Right renal pelvis (tissue), 4 donors: ENCODE results near the gene MRPL23. TPM values are rescaled to one million over a fixed set of nuclear protein-coding genes. Genes with fewer than 3 reads are reported as not detected.

ENCODE experiments used
- DNase-seq, 4 donors: peaks; one replicate each; pipeline ENCODE4 v3.0.0-alpha.2; 2013; ENCODE audit warnings: low read depth in 4 of 4, low spot score in 3 of 4, missing footprints in 1 of 4
- polyA plus RNA-seq, 4 donors: library from polyadenylated mRNA; unstranded; fragments of 120-200 nt; gene quantifications; one replicate each; pipeline ENCODE4 v1.2.1, GENCODE V29; 2013; ENCODE audit not compliant: insufficient read length in 4 of 4

MRPL23 gene
- polyA plus RNA-seq, 4 donors: 49.5 to 76.5 (median 54.2) TPM

DNA sequence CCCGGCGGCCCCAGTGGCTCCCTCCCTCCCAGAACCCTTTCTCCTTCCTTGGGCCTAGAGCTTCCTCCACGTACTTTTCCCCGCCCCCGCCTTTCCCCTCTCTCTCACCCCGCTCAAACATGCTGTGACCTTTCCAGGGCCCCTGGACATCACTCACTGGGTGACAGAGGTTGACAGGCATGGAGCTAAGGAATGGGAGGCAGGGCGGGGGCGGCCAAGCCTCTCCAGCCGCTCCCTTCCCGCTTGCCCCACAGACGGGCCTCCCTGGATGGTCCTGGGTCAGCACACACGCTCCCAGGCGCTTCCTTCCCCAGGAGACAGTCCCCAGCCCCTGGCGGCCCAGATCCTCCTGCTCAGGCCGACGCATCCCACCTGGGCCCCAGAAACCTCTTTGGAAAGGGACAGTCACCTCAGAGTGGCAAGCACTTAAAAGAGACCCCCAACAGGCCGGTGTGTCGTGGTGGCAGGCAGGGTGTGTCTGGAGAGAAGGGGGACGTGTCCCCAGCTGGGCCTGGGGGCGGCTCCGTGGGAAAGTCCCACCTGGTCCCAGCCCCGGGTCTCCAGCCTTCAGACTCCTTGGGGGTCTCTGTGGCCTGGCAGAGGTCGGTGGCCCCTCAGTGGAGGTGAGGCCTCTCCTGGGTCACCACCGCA lies 41.7 kb downstream of the MRPL23 start:
- peak in 2 of 4 donors; percentile 25 to 45 for DNase-seq

DNA sequence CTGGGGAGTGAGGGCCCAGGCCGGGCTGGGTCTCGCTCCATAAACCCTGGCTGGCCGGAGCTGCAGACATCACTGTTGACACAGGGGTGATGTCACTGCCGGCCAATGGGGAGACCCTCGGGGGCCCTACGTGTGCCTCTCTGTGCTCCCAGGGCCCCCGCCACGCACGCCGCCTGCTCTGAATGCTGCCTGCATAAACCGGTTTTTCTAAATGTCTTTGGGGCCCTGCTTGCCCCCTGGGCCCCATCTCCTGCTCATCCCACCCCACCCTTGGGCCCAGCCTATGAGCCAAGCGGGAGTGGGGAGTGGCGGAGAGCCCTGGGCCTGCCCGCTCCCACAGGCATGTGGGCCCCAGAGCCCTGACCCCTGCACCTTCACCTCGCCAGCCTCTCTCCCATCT lies 42.8 kb downstream of the MRPL23 start:
- DNase-seq: no peak

DNA sequence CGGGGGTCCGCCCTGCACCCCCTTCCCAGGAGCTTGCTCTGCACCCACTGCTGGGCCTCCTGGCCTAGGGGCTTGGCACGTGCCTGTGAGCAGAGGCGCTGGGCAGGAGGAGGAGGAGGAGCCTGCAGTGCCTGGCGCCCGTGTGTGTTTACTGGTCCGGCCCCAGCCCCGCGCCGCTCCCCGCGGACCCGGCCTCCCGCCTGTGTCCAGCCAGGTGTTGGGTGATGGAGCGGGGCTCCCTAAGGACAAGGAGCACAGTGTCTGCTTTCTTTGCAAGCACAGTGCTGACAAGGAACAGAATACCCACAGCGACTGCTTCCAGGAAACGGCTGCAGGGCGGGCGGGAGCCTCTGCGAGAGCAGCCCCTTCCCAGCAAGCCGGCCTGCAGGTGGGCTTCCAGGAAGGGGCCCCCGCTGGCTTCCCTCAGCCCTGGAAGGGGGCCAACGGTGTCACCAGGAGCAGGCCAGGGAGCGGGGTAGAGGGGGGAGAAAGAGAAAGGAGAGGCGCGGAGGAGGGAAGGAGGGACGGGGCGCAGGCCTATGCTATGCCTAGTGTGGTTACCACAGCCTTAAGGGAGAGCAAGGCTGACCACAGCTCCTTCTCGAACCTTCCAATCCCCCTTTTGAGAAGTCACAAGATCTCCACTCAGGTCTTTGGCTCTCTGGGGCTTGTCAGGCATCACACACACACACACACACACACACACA lies 43.9 kb downstream of the MRPL23 start:
- DNase-seq: no peak

DNA sequence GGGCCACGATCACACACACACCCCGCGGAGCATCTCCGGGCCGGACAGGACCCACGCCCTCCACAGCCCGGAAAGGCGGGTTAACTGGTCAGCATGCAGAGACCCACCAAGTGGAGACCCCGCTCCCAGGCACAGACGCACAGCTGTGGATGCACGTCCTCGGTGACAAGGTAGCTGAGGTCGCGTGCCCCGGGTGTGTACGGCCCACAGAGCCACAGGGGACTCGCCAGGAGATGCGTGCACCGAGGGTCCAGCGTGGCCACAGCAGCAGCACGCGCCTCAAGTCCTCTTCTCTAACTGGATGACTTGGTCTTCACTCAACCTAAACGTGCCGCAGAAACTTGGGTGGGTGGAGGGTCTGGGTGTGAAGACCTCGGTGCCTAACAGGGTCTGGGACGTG lies 45.0 kb downstream of the MRPL23 start:
- DNase-seq: no peak

DNA sequence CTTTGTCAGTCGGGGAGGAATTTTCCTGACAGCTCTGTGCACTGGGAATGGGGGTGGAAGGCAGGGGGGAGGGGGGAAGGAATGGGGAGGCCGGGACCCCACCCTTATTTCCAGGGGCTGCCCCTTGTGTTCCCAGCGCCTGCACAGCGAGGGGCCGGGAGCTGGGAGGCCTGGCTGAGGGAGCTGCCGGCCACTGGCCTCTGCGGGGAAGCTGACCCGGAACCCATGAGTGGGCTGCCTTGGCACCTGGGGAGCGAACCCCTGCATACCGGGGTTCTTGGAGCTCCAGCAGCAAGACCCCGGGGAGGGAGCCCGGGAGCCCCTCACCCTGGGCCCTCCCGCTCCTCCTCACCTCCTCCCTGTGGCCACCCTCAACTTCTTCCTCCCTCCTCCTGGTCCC lies 47.0 kb downstream of the MRPL23 start:
- no peak for DNase-seq

DNA sequence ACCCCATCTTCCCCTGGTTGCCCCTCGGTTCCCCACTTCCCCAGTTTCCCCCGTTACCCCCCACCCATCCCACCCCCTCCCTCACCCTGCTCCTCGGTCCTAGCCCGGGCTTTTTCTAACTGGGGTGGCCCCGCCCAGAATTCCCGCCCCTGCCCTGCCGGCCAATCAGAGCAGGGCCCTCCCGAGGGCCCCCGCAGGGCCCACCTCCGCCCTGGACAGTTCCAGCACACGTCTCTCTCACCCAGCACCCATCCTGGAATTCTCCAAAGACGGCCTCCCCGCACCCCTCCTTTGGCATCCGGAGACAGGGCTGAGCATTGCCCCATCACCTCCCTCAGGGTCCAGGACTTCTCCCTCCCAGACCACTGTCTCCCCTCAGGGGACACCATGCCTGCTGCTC lies 50.6 kb downstream of the MRPL23 start, which contains the start of gene H19:
H19 (minus strand) TSS at position 88 of the 400 bp plus-strand sequence.
- DNase-seq: no peak

DNA sequence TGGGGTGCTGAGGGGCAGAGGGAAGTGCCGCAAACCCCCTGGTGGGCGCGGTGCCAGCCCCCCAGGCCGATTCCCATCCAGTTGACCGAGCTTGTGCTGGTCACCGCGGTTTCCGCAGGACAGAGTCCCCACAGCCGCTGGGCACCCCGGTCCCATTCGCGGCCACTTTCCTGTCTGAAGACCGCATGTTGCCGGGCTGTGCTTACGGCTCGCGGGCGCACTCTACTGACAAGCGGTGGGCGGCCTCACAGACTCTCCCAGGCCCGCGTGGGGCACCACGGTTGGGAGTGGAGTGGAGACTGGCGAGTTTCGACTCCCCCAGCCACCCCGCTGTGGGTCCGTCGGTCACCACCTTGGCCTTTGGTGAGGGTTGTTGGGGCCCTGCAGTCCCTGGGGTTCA lies 51.2 kb downstream of the MRPL23 start:
- DNase-seq: no peak

DNA sequence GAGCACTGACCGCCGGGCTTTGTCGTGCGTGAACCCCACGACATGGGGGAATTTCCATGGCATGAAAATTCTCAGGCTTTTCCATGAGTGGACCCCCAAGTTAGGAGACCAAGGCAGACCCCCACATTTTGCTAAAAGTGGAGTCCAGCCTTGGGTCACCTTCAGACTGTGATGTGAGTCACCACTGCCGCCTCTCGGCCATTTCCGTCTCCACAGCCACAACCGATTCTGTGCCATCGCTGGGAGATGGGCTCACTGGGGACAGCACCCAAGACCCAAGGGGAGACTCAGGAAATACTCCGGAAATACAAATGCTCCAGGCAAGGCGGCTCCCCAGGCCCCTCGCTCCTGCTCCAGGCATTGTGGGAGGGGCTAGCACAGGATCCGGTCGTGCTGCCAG lies 51.7 kb downstream of the MRPL23 start:
- DNase-seq: no peak

DNA sequence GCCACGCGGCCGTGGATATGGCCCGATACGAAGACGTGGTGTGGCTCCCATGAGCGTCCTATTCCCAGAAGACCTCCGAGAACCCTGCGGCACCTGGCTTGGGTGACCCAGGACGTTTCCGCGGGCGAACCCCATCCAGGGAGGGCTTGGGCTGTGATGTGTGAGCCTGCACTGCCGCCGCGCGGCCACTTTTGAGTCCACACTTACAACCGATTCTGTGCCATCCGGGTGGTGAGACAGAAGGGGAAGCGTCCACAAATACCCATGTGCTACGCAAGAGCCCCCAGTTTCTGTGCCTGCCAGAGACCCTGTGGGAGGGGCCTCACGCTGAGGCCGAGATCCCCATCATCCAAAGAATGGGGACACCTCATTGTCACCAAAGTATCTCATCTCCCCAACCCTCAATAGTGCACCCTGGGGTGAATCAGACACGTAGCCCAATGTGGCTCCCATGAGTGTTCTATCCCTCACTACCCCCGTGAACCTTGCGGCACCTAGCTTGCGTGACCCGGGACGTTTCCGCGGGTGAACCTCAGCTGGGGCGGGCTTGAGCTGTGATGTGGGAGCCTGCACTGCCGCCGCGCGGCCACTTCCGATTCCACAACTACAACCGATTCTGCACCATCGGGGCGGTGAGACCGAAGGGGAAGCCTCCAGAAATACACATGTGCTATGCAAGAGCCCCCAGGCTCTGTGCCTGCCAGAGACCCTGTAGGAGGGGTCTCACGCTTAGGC lies 55.1 kb downstream of the MRPL23 start:
- no peak for DNase-seq

DNA sequence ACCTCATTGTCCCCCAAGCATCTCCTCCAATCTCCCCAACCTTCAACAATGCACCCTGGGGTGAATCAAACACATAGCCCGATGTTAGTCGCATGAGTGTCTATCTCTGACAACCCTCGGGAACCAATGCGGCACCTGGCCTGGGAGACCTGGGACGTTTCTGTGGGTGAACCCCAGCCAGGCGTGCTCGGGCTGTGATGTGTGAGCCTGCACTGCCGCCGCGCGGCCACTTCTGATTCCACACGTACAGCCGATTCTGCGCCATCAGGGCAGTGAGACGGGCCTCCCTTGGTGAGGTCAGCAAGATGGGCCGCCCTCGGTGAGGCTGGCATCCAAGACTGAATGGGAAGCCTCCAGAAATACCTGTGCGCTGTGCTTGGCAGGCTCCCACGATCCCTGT lies 55.7 kb downstream of the MRPL23 start:
- DNase-seq: no peak

DNA sequence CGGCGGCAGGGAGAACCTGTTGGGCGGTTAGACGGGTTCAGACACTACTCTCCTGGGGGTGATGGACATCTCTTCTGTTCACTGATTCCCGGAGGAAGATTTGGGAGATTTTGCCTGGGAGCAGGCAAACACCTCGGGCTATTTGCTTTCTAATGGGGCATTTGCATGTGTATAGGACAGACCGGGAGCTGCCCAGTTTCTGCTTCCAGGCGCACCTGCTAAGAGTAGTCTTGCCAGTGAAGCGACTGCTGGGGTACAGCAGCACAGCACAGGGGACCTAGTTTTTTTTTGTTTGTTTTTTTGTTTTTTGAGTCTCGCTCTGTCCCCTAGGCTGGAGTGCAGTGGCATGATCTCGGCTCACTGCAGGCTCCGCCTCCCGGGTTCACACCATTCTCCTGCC lies 57.3 kb downstream of the MRPL23 start:
- no peak for DNase-seq

Other genes with a start within 250 kb of the MRPL23 start
- gene IFITM10, start 196.7 kb upstream of the MRPL23 start, polyA plus RNA-seq: under 1 TPM; 0.10 to 0.39 (median 0.21) TPM
- 100 to 1,000 TPM; 226 to 306 (median 234) TPM for gene CTSD, start 183.4 kb upstream of the MRPL23 start, polyA plus RNA-seq
- under 1 TPM in 3 of 4 donors, not detected in 1; 0.15 to 0.69 (median 0.39) TPM for gene SYT8, start 112.3 kb upstream of the MRPL23 start, polyA plus RNA-seq
- gene TNNI2, start 108.4 kb upstream of the MRPL23 start, polyA plus RNA-seq: under 1 TPM; 0.30 to 0.77 (median 0.49) TPM
- 1 to 10 TPM; 5.0 to 8.9 (median 6.4) TPM for gene LSP1, start 94.2 kb upstream of the MRPL23 start, polyA plus RNA-seq
- gene PRR33, start 55.4 kb upstream of the MRPL23 start, polyA plus RNA-seq: under 1 TPM; 0.07 to 0.23 (median 0.14) TPM
- gene TNNT3, start 27.6 kb upstream of the MRPL23 start, polyA plus RNA-seq: 10 to 100 TPM in 2 of 4 donors, 1 to 10 TPM in 2; 5.9 to 15.3 (median 8.8) TPM
- gene H19, start 50.5 kb downstream of the MRPL23 start, polyA plus RNA-seq: 1,000 to 10,000 TPM; 2,958 to 3,802 (median 3,161) TPM
- gene IGF2, start 192.1 kb downstream of the MRPL23 start, polyA plus RNA-seq: 100 to 1,000 TPM; 761 to 994 (median 807) TPM
- gene INS, start 213.9 kb downstream of the MRPL23 start, polyA plus RNA-seq: not detected
- 1 to 10 TPM in 1 of 4 donors, under 1 TPM in 3; 0.58 to 2.0 (median 0.96) TPM for gene TH, start 224.5 kb downstream of the MRPL23 start, polyA plus RNA-seq